GM23338 (cell line): Measurements from ENCODE around the gene SLC16A13. TPM values are rescaled to one million over a fixed set of nuclear protein-coding genes. Genes with fewer than 3 reads are reported as not detected.
A peak's percentile ranks its signal among the peaks of the same experiment; 100 is the strongest.

ENCODE experiments used
- ATAC-seq: fragments of 200-7000 bp; cut with Tn5 transposase; 3 replicates; pipeline ENCODE4 v1.9.1; 2020
- DNase-seq: peaks from one replicate; pipeline ENCODE4 v3.0.0-alpha.2; 2015; ENCODE audit warnings: low spot score
- H2AFZ ChIP-seq: fragments of 200-600 bp; sonication (generic); 2 replicates; pipeline ENCODE4 v1.8.0; 2016; ENCODE audit warnings: antibody characterized with exemption, mild to moderate bottlenecking, moderate library complexity
- H3F3A ChIP-seq: fragments of 200-600 bp; sonication (generic); replicated peaks from 2 replicates; pipeline ENCODE4 v1.8.0; 2017; ENCODE audit warnings: antibody characterized with exemption, mixed run types, low read depth
- H3K27ac ChIP-seq: fragments of 200-600 bp; sonication (generic); 2 replicates; pipeline ENCODE4 v1.6.1; 2016; ENCODE audit warnings: low read depth
- H3K27me3 ChIP-seq: fragments of 200-600 bp; sonication (generic); 2 replicates; pipeline ENCODE4 v1.8.0; 2016; ENCODE audit warnings: mild to moderate bottlenecking, mixed run types, moderate library complexity; ENCODE audit not compliant: insufficient read depth
- H3K36me3 ChIP-seq: fragments of 200-600 bp; sonication (generic); 2 replicates; pipeline ENCODE4 v1.8.0; 2016; ENCODE audit warnings: mild to moderate bottlenecking; ENCODE audit not compliant: insufficient read depth
- H3K4me1 ChIP-seq: fragments of 200-600 bp; sonication (generic); 2 replicates; pipeline ENCODE4 v1.8.0; 2016; ENCODE audit warnings: mild to moderate bottlenecking, moderate library complexity; ENCODE audit not compliant: insufficient read depth
- H3K4me2 ChIP-seq: fragments of 200-600 bp; sonication (generic); 2 replicates; pipeline ENCODE4 v1.7.1; 2017; ENCODE audit warnings: mixed run types
- H3K4me3 ChIP-seq: fragments of 200-600 bp; sonication (generic); 2 replicates; pipeline ENCODE4 v1.6.1; 2016; ENCODE audit warnings: mixed run types
- H3K79me2 ChIP-seq: fragments of 200-600 bp; sonication (generic); replicated peaks from 2 replicates; pipeline ENCODE4 v1.8.0; 2017; ENCODE audit warnings: mild to moderate bottlenecking; ENCODE audit not compliant: insufficient read depth
- H3K9me2 ChIP-seq: fragments of 200-600 bp; sonication (generic); 2 replicates; pipeline ENCODE4 v1.8.0; 2017; ENCODE audit not compliant: insufficient read depth
- H4K20me1 ChIP-seq: fragments of 200-600 bp; sonication (generic); replicated peaks from 2 replicates; pipeline ENCODE4 v1.8.0; 2017; ENCODE audit warnings: mild to moderate bottlenecking; ENCODE audit not compliant: insufficient read depth
- H3K27ac Mint-ChIP-seq: 2 replicates; pipeline ENCODE4 v1.8.0; 2020; ENCODE audit warnings: inconsistent platforms, mild to moderate bottlenecking, moderate library complexity, mixed read lengths
- H3K27me3 Mint-ChIP-seq: 3 replicates; pipeline ENCODE4 v1.8.0; 2022; ENCODE audit warnings: low read depth, mild to moderate bottlenecking, moderate library complexity, mixed read lengths, inconsistent platforms; ENCODE audit not compliant: insufficient read depth, poor library complexity
- H3K36me3 Mint-ChIP-seq: 3 replicates; pipeline ENCODE4 v1.8.0; 2021; ENCODE audit warnings: low read depth, mild to moderate bottlenecking, inconsistent platforms, moderate library complexity, mixed read lengths
- H3K4me1 Mint-ChIP-seq: 3 replicates; pipeline ENCODE4 v1.8.0; 2020; ENCODE audit warnings: mild to moderate bottlenecking, inconsistent platforms, mixed read lengths
- H3K4me3 Mint-ChIP-seq: 3 replicates; pipeline ENCODE4 v1.8.0; 2021; ENCODE audit warnings: moderate library complexity, mild to moderate bottlenecking, inconsistent platforms, mixed read lengths
- H3K9me3 Mint-ChIP-seq: 3 replicates; pipeline ENCODE4 v1.8.0; 2020; ENCODE audit warnings: moderate library complexity, mild to moderate bottlenecking, inconsistent platforms, mixed read lengths
- CREB1 ChIP-seq: fragments of 250-450 bp; sonication (Bioruptor Pico); IDR thresholded peaks from 2 replicates; pipeline ENCODE4 v1.5.0; 2020; ENCODE audit warnings: low read depth, mild to moderate bottlenecking, moderate library complexity
- EZH2 ChIP-seq: fragments of 200-600 bp; sonication (generic); IDR thresholded peaks from one replicate; pipeline ENCODE4 v1.8.0; 2017; ENCODE audit warnings: antibody characterized with exemption, mild to moderate bottlenecking, low read depth; ENCODE audit not compliant: unreplicated experiment
- STAT1 ChIP-seq: IDR thresholded peaks from one replicate; pipeline ENCODE4 v1.6.1; 2016; ENCODE audit warnings: antibody characterized with exemption; ENCODE audit not compliant: unreplicated experiment
- ZNF331 ChIP-seq: fragments of 250-450 bp; sonication (Bioruptor Pico); IDR thresholded peaks from 2 replicates; pipeline ENCODE4 v1.5.0; 2020; ENCODE audit warnings: low read depth, mild to moderate bottlenecking, moderate library complexity
- polyA plus RNA-seq: library from polyadenylated mRNA; unstranded; fragments of >200 nt; fragmentation: Nextera tagmentation; extraction: Ambion mirVana; gene quantifications from 2 replicates; pipeline ENCODE4 v1.2.1, GENCODE V29; 2016
- total RNA-seq: library from RNA; depleted of rRNA; stranded (reverse); fragments of >200 nt; shearing (Covaris generic); gene quantifications from 2 replicates; pipeline ENCODE4 v1.2.3, GENCODE V29; 2014
- TF ChIP-seq, protein P1 (sequence below): IDR thresholded peaks from one replicate; pipeline ENCODE4 v1.6.1; 2018; ENCODE audit warnings: antibody characterized with exemption; ENCODE audit not compliant: unreplicated experiment
- TF ChIP-seq, protein P2 (sequence below): fragments of 250-450 bp; sonication (Bioruptor Pico); IDR thresholded peaks from 2 replicates; pipeline ENCODE4 v1.5.0; 2020; ENCODE audit warnings: mild to moderate bottlenecking, moderate library complexity

Gene SLC16A13
- total and polyA plus RNA-seq, 2 experiments from 2014 or later, result 2.2 to 4.7 TPM

DNA sequence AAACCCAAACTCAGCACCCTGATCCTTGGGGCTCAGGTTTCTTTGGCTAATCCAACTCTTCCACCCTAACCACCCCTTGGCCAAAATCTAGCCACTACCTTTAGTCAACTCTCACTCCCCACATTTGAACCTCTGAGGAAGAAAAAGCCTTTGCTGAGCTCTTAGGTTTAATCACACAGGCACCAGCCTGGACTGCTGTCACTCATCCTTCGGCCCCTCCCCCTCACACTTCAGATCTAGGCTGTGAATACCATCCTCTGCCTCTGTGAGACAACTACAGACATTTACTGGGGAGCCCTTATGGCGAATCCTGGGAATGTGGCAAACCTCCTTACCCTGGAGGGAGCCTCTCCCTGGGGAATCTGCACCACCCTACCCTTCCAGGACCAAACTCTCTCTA lies 28.7 kb upstream of the SLC16A13 start:
- Histone ChIP-seq H3K9me2 (no peaks in the 10 kb centered on the region), H3K27me3 (no peaks in the 10 kb centered on the region), H4K20me1 (peaks cover 13% of the 10 kb centered on the region; the same call in 1 of the 2 replicates), H2AFZ (no peak overlapping the region), H3K36me3 (no peaks in the 10 kb centered on the region), H3K27ac (no peak overlapping the region), H3K4me2 (no peak overlapping the region), H3K4me3 (no peak overlapping the region), H3K4me1 (0 out of 2 replicates have a peak, but pooled peaks cover 4% of the 10 kb centered on the region), H3F3A (0 out of 2 replicates have a peak, but pooled peaks cover 2% of the 10 kb centered on the region), H3K79me2 (peaks cover 16% of the 10 kb centered on the region)
- no peak for ATAC-seq
- Mint-ChIP-seq H3K4me3 (no peak overlapping the region), H3K27me3 (peaks cover 7% of the 10 kb centered on the region), H3K9me3 (no peaks in the 10 kb centered on the region; the same call in 2 of the 3 replicates), H3K4me1 (peaks cover 11% of the 10 kb centered on the region; the same call in 2 of the 3 replicates), H3K36me3 (peaks cover 7% of the 10 kb centered on the region; the same call in 2 of the 3 replicates), H3K27ac (no peak overlapping the region)
- TF ChIP-seq CREB1 (CRISPR knock-in tag), result no peak
- TF ChIP-seq ZNF331, result no peak
- TF ChIP-seq, protein P1, sequence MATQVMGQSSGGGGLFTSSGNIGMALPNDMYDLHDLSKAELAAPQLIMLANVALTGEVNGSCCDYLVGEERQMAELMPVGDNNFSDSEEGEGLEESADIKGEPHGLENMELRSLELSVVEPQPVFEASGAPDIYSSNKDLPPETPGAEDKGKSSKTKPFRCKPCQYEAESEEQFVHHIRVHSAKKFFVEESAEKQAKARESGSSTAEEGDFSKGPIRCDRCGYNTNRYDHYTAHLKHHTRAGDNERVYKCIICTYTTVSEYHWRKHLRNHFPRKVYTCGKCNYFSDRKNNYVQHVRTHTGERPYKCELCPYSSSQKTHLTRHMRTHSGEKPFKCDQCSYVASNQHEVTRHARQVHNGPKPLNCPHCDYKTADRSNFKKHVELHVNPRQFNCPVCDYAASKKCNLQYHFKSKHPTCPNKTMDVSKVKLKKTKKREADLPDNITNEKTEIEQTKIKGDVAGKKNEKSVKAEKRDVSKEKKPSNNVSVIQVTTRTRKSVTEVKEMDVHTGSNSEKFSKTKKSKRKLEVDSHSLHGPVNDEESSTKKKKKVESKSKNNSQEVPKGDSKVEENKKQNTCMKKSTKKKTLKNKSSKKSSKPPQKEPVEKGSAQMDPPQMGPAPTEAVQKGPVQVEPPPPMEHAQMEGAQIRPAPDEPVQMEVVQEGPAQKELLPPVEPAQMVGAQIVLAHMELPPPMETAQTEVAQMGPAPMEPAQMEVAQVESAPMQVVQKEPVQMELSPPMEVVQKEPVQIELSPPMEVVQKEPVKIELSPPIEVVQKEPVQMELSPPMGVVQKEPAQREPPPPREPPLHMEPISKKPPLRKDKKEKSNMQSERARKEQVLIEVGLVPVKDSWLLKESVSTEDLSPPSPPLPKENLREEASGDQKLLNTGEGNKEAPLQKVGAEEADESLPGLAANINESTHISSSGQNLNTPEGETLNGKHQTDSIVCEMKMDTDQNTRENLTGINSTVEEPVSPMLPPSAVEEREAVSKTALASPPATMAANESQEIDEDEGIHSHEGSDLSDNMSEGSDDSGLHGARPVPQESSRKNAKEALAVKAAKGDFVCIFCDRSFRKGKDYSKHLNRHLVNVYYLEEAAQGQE, result no peak
- peak; percentile 11 for DNase-seq

DNA sequence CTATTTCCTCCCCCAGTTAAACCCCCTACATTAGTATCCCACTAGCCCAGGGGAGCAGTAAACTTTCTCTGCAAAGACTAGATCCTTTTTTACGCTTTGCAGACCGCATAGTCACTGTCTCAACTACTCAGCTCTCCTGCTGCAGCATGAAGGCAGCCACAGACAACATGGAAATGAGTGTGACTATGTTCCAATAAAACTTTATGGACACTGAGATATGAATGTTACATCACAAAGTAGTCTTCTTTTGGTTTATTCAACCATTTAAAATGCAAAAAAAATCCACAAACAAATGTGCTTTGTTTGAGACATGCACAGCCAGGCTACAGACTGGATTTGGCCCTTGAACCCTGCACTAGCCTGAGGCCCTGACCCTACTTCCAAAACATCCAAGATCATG lies 25.3 kb upstream of the SLC16A13 start:
- Mint-ChIP-seq H3K9me3 (no peaks in the 10 kb centered on the region; the same call in 2 of the 3 replicates), H3K4me1 (peaks cover 26% of the 10 kb centered on the region), H3K4me3 (peak overlapping the region; percentile 96), H3K27me3 (peaks cover 25% of the 10 kb centered on the region), H3K36me3 (peaks cover 14% of the 10 kb centered on the region; the same call in 2 of the 3 replicates), H3K27ac (no peak overlapping the region)
- Histone ChIP-seq H3K4me3 (no peak overlapping the region), H2AFZ (no peak overlapping the region), H3K27ac (no peak overlapping the region), H3K36me3 (no peaks in the 10 kb centered on the region), H4K20me1 (peaks cover 11% of the 10 kb centered on the region; the same call in 1 of the 2 replicates), H3F3A (peaks cover 11% of the 10 kb centered on the region; the same call in 1 of the 2 replicates), H3K4me1 (peaks cover 18% of the 10 kb centered on the region; the same call in 1 of the 2 replicates), H3K4me2 (no peak overlapping the region), H3K27me3 (peaks cover 3% of the 10 kb centered on the region; the same call in 1 of the 2 replicates), H3K9me2 (no peaks in the 10 kb centered on the region), H3K79me2 (peaks cover 23% of the 10 kb centered on the region)
- no peak for TF ChIP-seq ZNF331
- no peak for TF ChIP-seq EZH2
- TF ChIP-seq, protein P2, sequence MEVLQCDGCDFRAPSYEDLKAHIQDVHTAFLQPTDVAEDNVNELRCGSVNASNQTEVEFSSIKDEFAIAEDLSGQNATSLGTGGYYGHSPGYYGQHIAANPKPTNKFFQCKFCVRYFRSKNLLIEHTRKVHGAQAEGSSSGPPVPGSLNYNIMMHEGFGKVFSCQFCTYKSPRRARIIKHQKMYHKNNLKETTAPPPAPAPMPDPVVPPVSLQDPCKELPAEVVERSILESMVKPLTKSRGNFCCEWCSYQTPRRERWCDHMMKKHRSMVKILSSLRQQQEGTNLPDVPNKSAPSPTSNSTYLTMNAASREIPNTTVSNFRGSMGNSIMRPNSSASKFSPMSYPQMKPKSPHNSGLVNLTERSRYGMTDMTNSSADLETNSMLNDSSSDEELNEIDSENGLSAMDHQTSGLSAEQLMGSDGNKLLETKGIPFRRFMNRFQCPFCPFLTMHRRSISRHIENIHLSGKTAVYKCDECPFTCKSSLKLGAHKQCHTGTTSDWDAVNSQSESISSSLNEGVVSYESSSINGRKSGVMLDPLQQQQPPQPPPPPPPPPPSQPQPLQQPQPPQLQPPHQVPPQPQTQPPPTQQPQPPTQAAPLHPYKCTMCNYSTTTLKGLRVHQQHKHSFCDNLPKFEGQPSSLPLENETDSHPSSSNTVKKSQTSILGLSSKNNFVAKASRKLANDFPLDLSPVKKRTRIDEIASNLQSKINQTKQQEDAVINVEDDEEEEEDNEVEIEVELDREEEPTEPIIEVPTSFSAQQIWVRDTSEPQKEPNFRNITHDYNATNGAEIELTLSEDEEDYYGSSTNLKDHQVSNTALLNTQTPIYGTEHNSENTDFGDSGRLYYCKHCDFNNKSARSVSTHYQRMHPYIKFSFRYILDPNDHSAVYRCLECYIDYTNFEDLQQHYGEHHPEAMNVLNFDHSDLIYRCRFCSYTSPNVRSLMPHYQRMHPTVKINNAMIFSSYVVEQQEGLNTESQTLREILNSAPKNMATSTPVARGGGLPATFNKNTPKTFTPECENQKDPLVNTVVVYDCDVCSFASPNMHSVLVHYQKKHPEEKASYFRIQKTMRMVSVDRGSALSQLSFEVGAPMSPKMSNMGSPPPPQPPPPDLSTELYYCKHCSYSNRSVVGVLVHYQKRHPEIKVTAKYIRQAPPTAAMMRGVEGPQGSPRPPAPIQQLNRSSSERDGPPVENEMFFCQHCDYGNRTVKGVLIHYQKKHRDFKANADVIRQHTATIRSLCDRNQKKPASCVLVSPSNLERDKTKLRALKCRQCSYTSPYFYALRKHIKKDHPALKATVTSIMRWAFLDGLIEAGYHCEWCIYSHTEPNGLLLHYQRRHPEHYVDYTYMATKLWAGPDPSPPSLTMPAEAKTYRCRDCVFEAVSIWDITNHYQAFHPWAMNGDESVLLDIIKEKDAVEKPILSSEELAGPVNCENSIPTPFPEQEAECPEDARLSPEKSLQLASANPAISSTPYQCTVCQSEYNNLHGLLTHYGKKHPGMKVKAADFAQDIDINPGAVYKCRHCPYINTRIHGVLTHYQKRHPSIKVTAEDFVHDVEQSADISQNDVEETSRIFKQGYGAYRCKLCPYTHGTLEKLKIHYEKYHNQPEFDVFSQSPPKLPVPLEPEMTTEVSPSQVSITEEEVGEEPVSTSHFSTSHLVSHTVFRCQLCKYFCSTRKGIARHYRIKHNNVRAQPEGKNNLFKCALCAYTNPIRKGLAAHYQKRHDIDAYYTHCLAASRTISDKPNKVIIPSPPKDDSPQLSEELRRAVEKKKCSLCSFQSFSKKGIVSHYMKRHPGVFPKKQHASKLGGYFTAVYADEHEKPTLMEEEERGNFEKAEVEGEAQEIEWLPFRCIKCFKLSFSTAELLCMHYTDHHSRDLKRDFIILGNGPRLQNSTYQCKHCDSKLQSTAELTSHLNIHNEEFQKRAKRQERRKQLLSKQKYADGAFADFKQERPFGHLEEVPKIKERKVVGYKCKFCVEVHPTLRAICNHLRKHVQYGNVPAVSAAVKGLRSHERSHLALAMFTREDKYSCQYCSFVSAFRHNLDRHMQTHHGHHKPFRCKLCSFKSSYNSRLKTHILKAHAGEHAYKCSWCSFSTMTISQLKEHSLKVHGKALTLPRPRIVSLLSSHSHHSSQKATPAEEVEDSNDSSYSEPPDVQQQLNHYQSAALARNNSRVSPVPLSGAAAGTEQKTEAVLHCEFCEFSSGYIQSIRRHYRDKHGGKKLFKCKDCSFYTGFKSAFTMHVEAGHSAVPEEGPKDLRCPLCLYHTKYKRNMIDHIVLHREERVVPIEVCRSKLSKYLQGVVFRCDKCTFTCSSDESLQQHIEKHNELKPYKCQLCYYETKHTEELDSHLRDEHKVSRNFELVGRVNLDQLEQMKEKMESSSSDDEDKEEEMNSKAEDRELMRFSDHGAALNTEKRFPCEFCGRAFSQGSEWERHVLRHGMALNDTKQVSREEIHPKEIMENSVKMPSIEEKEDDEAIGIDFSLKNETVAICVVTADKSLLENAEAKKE, result no peak
- TF ChIP-seq CREB1 (CRISPR knock-in tag), result no peak
- no peak for TF ChIP-seq STAT1
- no peak for ATAC-seq
- no peak for DNase-seq
